WTC11 (cell line): ENCODE data around the gene EIF5. TPM values are rescaled to one million over a fixed set of nuclear protein-coding genes. Genes with fewer than 3 reads are reported as not detected.

Source experiments
- ATAC-seq: fragments of 200-7000 bp; cut with Tn5 transposase; 2 replicates; pipeline ENCODE4 v1.10.0; 2021; ENCODE audit warnings: mild to moderate bottlenecking, moderate library complexity
- CTCF ChIA-PET: fragments of 300-600 bp; sonication (Branson Sonifier 250); formaldehyde crosslinking; loops from one replicate; lab custom pipeline; 2021; ENCODE audit warnings: antibody characterized with exemption; lab: Charles Lee
- POLR2A ChIA-PET: fragments of 350-600 bp; sonication (Branson Sonifier 250); formaldehyde crosslinking; loops from one replicate; lab custom pipeline; 2021; ENCODE audit warnings: antibody characterized with exemption; lab: Charles Lee
- DNase-seq: peaks from one replicate; pipeline ENCODE4 v3.0.0; 2021; ENCODE audit warnings: low spot score
- H3K27ac Mint-ChIP-seq: 2 replicates; pipeline ENCODE4 v1.8.0; 2021; ENCODE audit warnings: mixed read lengths
- H3K27me3 Mint-ChIP-seq: 2 replicates; pipeline ENCODE4 v1.8.0; 2021; ENCODE audit warnings: low read depth, mild to moderate bottlenecking, moderate library complexity, mixed read lengths
- H3K36me3 Mint-ChIP-seq: 2 replicates; pipeline ENCODE4 v1.8.0; 2021; ENCODE audit warnings: mixed read lengths
- H3K4me1 Mint-ChIP-seq: 2 replicates; pipeline ENCODE4 v1.8.0; 2022; ENCODE audit warnings: mixed read lengths
- H3K4me3 Mint-ChIP-seq: 2 replicates; pipeline ENCODE4 v1.8.0; 2021; ENCODE audit warnings: mild to moderate bottlenecking, moderate library complexity, mixed read lengths
- H3K9me3 Mint-ChIP-seq: 2 replicates; pipeline ENCODE4 v1.8.0; 2021; ENCODE audit warnings: mixed read lengths
- ATF3 ChIP-seq: sonication (generic); formaldehyde crosslinking; conservative IDR thresholded peaks from 2 replicates; pipeline ENCODE4 v1.8.1; 2022; ENCODE audit warnings: mild to moderate bottlenecking, missing genetic modification reagents
- CREB1 ChIP-seq: sonication (generic); formaldehyde crosslinking; IDR thresholded peaks from 2 replicates; pipeline ENCODE4 v1.8.0; 2023; ENCODE audit warnings: mild to moderate bottlenecking, missing genetic modification reagents
- E2F4 ChIP-seq: sonication (generic); formaldehyde crosslinking; IDR thresholded peaks from 2 replicates; pipeline ENCODE4 v1.8.1; 2022; ENCODE audit warnings: low read depth, mild to moderate bottlenecking, moderate library complexity, missing genetic modification reagents, borderline replicate concordance
- ESRRA ChIP-seq: sonication (generic); formaldehyde crosslinking; IDR thresholded peaks from 2 replicates; pipeline ENCODE4 v1.8.1; 2022; ENCODE audit warnings: mild to moderate bottlenecking, missing genetic modification reagents, borderline replicate concordance
- ETV6 ChIP-seq: sonication (generic); formaldehyde crosslinking; IDR thresholded peaks from 2 replicates; pipeline ENCODE4 v1.8.1; 2022; ENCODE audit warnings: mild to moderate bottlenecking, missing genetic modification reagents
- FOXK1 ChIP-seq: sonication (generic); formaldehyde crosslinking; IDR thresholded peaks from 2 replicates; pipeline ENCODE4 v1.8.0; 2022; ENCODE audit warnings: mild to moderate bottlenecking, moderate library complexity, missing genetic modification reagents
- GTF2I ChIP-seq: fragments of 250-450 bp; sonication (Bioruptor Pico); conservative IDR thresholded peaks from 2 replicates; pipeline ENCODE4 v1.4.0; 2021; ENCODE audit warnings: mild to moderate bottlenecking
- HMGA2 ChIP-seq: fragments of 250-450 bp; sonication (Bioruptor Pico); IDR thresholded peaks from 2 replicates; pipeline ENCODE4 v1.4.0; 2021; ENCODE audit warnings: mild to moderate bottlenecking, moderate library complexity
- IRF2 ChIP-seq: sonication (generic); formaldehyde crosslinking; IDR thresholded peaks from 2 replicates; pipeline ENCODE4 v1.8.0; 2022; ENCODE audit warnings: low read depth, missing genetic modification reagents, borderline replicate concordance
- NFE2L1 ChIP-seq: sonication (generic); formaldehyde crosslinking; IDR thresholded peaks from 2 replicates; pipeline ENCODE4 v1.8.1; 2023; ENCODE audit warnings: missing genetic modification reagents
- OVOL2 ChIP-seq: fragments of 250-450 bp; sonication (Bioruptor Pico); IDR thresholded peaks from 2 replicates; pipeline ENCODE4 v1.9.0; 2021; ENCODE audit warnings: mild to moderate bottlenecking, borderline replicate concordance
- RELA ChIP-seq: sonication (generic); formaldehyde crosslinking; IDR thresholded peaks from 2 replicates; pipeline ENCODE4 v1.8.1; 2022; ENCODE audit warnings: missing genetic modification reagents, mild to moderate bottlenecking, borderline replicate concordance
- RORB ChIP-seq: fragments of 250-450 bp; sonication (Bioruptor Pico); IDR thresholded peaks from 2 replicates; pipeline ENCODE4 v1.9.0; 2021; ENCODE audit warnings: mild to moderate bottlenecking
- SMAD3 ChIP-seq: sonication (generic); formaldehyde crosslinking; IDR thresholded peaks from 2 replicates; pipeline ENCODE4 v1.8.0; 2022; ENCODE audit warnings: missing genetic modification reagents, mild to moderate bottlenecking, borderline replicate concordance
- SOX15 ChIP-seq: fragments of 250-450 bp; sonication (Bioruptor Pico); IDR thresholded peaks from 2 replicates; pipeline ENCODE4 v1.9.0; 2021; ENCODE audit warnings: mild to moderate bottlenecking
- TP53 ChIP-seq: sonication (generic); formaldehyde crosslinking; IDR thresholded peaks from 2 replicates; pipeline ENCODE4 v1.8.1; 2023; ENCODE audit warnings: mild to moderate bottlenecking, missing genetic modification reagents
- ZNF396 ChIP-seq: fragments of 250-450 bp; sonication (Bioruptor Pico); IDR thresholded peaks from 2 replicates; pipeline ENCODE4 v1.8.0; 2021; ENCODE audit warnings: mild to moderate bottlenecking, moderate library complexity, borderline replicate concordance
- ZNF416 ChIP-seq: fragments of 250-450 bp; sonication (Bioruptor Pico); IDR thresholded peaks from 2 replicates; pipeline ENCODE4 v1.9.0; 2021; ENCODE audit warnings: mild to moderate bottlenecking, inconsistent platforms
- total RNA-seq: library from RNA; stranded (reverse); gene quantifications from 3 replicates; pipeline ENCODE4 v1.2.3, GENCODE V29; 2021
- TF ChIP-seq, protein P1 (sequence below): sonication (generic); formaldehyde crosslinking; IDR thresholded peaks from 2 replicates; pipeline ENCODE4 v1.8.1; 2023; ENCODE audit warnings: mild to moderate bottlenecking, missing genetic modification reagents, moderate library complexity
- TF ChIP-seq, protein P2 (sequence below): sonication (generic); formaldehyde crosslinking; IDR thresholded peaks from 2 replicates; pipeline ENCODE4 v1.8.0; 2023; ENCODE audit warnings: missing genetic modification reagents
- TF ChIP-seq, protein P3 (sequence below): sonication (generic); formaldehyde crosslinking; IDR thresholded peaks from 2 replicates; pipeline ENCODE4 v1.8.1; 2022; ENCODE audit warnings: missing genetic modification reagents, borderline replicate concordance

The EIF5 gene
- total RNA-seq, 1 experiment from 2014 or later, result 282 TPM

GRCh38 chr14:103374121-103374520 lies 40.1 kb downstream of the EIF5 start:
- CTCF ChIA-PET, result interaction anchor here (0.7 to 1.3 kb wide), 3 partner anchors 17 to 145 kb away, joined by 3 to 6 read pairs (median 3); no protein-coding TSS in a partner anchor
- TF ChIP-seq SMAD3 (CRISPR knock-in tag), result no peak
- no peak for TF ChIP-seq OVOL2 (CRISPR knock-in tag)
- TF ChIP-seq ATF3 (CRISPR knock-in tag), result no peak
- TF ChIP-seq ESRRA (CRISPR knock-in tag), result no peak
- TF ChIP-seq HMGA2 (CRISPR knock-in tag), result no peak
- TF ChIP-seq RORB, result no peak
- TF ChIP-seq ZNF416 (CRISPR knock-in tag), result no peak
- no peak for TF ChIP-seq E2F4 (CRISPR knock-in tag)
- TF ChIP-seq, protein P1, sequence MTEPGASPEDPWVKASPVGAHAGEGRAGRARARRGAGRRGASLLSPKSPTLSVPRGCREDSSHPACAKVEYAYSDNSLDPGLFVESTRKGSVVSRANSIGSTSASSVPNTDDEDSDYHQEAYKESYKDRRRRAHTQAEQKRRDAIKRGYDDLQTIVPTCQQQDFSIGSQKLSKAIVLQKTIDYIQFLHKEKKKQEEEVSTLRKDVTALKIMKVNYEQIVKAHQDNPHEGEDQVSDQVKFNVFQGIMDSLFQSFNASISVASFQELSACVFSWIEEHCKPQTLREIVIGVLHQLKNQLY (CRISPR knock-in tag), result no peak
- no peak for TF ChIP-seq ETV6 (CRISPR knock-in tag)
- TF ChIP-seq, protein P2, sequence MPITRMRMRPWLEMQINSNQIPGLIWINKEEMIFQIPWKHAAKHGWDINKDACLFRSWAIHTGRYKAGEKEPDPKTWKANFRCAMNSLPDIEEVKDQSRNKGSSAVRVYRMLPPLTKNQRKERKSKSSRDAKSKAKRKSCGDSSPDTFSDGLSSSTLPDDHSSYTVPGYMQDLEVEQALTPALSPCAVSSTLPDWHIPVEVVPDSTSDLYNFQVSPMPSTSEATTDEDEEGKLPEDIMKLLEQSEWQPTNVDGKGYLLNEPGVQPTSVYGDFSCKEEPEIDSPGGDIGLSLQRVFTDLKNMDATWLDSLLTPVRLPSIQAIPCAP (CRISPR knock-in tag), result no peak
- no peak for TF ChIP-seq FOXK1 (CRISPR knock-in tag)
- no peak for TF ChIP-seq TP53 (CRISPR knock-in tag)
- H3K4me1 Mint-ChIP-seq, result peaks cover 15% of the 10 kb centered on the region
- peaks cover 6% of the 10 kb centered on the region; the same call in 1 of the 2 replicates for H3K9me3 Mint-ChIP-seq
- H3K27me3 Mint-ChIP-seq, result no peaks in the 10 kb centered on the region
- no peak overlapping the region for H3K27ac Mint-ChIP-seq
- DNase-seq (no peak), ATAC-seq (no peak)
- H3K4me3 Mint-ChIP-seq, result no peak overlapping the region
- no peaks in the 10 kb centered on the region for H3K36me3 Mint-ChIP-seq
- POLR2A ChIA-PET, result no interaction called here

GRCh38 chr14:103377522-103378037 lies 43.5 kb downstream of the EIF5 start:
- no peak for ATAC-seq
- Mint-ChIP-seq H3K36me3 (no peaks in the 10 kb centered on the region), H3K4me1 (peaks cover 11% of the 10 kb centered on the region), H3K27me3 (peaks cover 7% of the 10 kb centered on the region), H3K27ac (no peak overlapping the region), H3K4me3 (no peak overlapping the region), H3K9me3 (peaks cover 5% of the 10 kb centered on the region)
- POLR2A ChIA-PET, result no interaction called here
- TF ChIP-seq, protein P3, sequence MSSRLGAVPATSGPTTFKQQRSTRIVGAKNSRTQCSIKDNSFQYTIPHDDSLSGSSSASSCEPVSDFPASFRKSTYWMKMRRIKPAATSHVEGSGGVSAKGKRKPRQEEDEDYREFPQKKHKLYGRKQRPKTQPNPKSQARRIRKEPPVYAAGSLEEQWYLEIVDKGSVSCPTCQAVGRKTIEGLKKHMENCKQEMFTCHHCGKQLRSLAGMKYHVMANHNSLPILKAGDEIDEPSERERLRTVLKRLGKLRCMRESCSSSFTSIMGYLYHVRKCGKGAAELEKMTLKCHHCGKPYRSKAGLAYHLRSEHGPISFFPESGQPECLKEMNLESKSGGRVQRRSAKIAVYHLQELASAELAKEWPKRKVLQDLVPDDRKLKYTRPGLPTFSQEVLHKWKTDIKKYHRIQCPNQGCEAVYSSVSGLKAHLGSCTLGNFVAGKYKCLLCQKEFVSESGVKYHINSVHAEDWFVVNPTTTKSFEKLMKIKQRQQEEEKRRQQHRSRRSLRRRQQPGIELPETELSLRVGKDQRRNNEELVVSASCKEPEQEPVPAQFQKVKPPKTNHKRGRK (CRISPR knock-in tag), result no peak
- TF ChIP-seq RELA (CRISPR knock-in tag) (no peak), IRF2 (CRISPR knock-in tag) (no peak), ZNF396 (CRISPR knock-in tag) (no peak), GTF2I (CRISPR knock-in tag) (no peak), HMGA2 (CRISPR knock-in tag) (no peak), CREB1 (CRISPR knock-in tag) (no peak), NFE2L1 (no peak), SOX15 (CRISPR knock-in tag) (no peak), ESRRA (CRISPR knock-in tag) (no peak)
- no peak for DNase-seq
- CTCF ChIA-PET, result interaction anchor here (1.1 kb wide), 2 partner anchors 13 to 273 kb away, joined by 3 to 7 read pairs; no protein-coding TSS in a partner anchor
